Stimulated activated CD4-positive, alpha-beta T cell treated with anti-CD3 and anti-CD28 coated beads, Interleukin-12 subunit alpha, Interleukin-12 subunit beta, amount 100 ng/mL, for 4 hours (primary cell): Measurements from ENCODE around the gene TRIM2.

Source experiments
- DNase-seq: peaks from one replicate; pipeline ENCODE4 v3.0.0-alpha.2; 2020

Gene TRIM2

GRCh38 chr4:153224474-153224873 is 20.2 kb downstream of the TRIM2 start:
- no peak for DNase-seq

- DNase-seq, result no peak
Measured at GRCh38 chr4:153227469-153228075, 23.3 kb downstream of the TRIM2 start.

- no peak for DNase-seq
Measured at GRCh38 chr4:153228512-153229140, 24.4 kb downstream of the TRIM2 start.

GRCh38 chr4:153229545-153229944 is 25.3 kb downstream of the TRIM2 start:
- no peak for DNase-seq

- DNase-seq, result no peak
Measured at GRCh38 chr4:153232768-153233167, 28.5 kb downstream of the TRIM2 start.

GRCh38 chr4:153233761-153234371 is 29.6 kb downstream of the TRIM2 start:
- DNase-seq, result no peak

- DNase-seq, result no peak
Measured at GRCh38 chr4:153234885-153235284, 30.6 kb downstream of the TRIM2 start.

- no peak for DNase-seq
Measured at GRCh38 chr4:153238135-153238919, 34.1 kb downstream of the TRIM2 start.

GRCh38 chr4:153239409-153239808 is 35.2 kb downstream of the TRIM2 start:
- no peak for DNase-seq

- DNase-seq, result no peak
Measured at GRCh38 chr4:153241295-153241694, 37.1 kb downstream of the TRIM2 start.

GRCh38 chr4:153241970-153242838 is 38.0 kb downstream of the TRIM2 start:
- DNase-seq, result no peak

GRCh38 chr4:153242839-153243324 is 38.6 kb downstream of the TRIM2 start:
- DNase-seq, result no peak

GRCh38 chr4:153243468-153243867 is 39.2 kb downstream of the TRIM2 start:
- DNase-seq, result no peak

- DNase-seq, result no peak
Measured at GRCh38 chr4:153244969-153245368, 40.7 kb downstream of the TRIM2 start.

GRCh38 chr4:153245775-153246174 is 41.5 kb downstream of the TRIM2 start:
- DNase-seq, result no peak

GRCh38 chr4:153246446-153247115 is 42.3 kb downstream of the TRIM2 start:
- DNase-seq, result no peak

GRCh38 chr4:153247116-153247490 is 42.9 kb downstream of the TRIM2 start:
- DNase-seq, result no peak

- no peak for DNase-seq
Measured at GRCh38 chr4:153248641-153249198, 44.5 kb downstream of the TRIM2 start.

- peak; percentile 85 for DNase-seq
Measured at GRCh38 chr4:153249199-153250041, 45.2 kb downstream of the TRIM2 start.

GRCh38 chr4:153252122-153252521 is 47.9 kb downstream of the TRIM2 start:
- DNase-seq, result no peak

GRCh38 chr4:153255233-153255632 is 51.0 kb downstream of the TRIM2 start:
- no peak for DNase-seq
